D721Med (cell line): ENCODE results near the gene AUTS2.

Experiments
- DNase-seq: peaks from one replicate; pipeline ENCODE4 v3.0.0; 2011; ENCODE audit warnings: low spot score; ENCODE audit not compliant: insufficient read length
- FAIRE-seq: peaks from 2 replicates; lab custom pipeline; 2011; peaks lifted over from hg19 to GRCh38; lab: Jason Lieb, UNC
- CTCF ChIP-seq: IDR thresholded peaks from 2 replicates; pipeline ENCODE4 v1.5.1; 2012; ENCODE audit warnings: mild to moderate bottlenecking, control low read depth; ENCODE audit not compliant: insufficient read depth; ENCODE audit errors: missing control alignments

AUTS2 gene

GRCh38 chr7:69749994-69750393, 151.7 kb downstream of the AUTS2 start:
- DNase-seq (no peak), FAIRE-seq (no peak)
- TF ChIP-seq CTCF: no peak

GRCh38 chr7:69751026-69751425, 152.8 kb downstream of the AUTS2 start:
- DNase-seq (no peak), FAIRE-seq (no peak)
- no peak for TF ChIP-seq CTCF

GRCh38 chr7:69753981-69754380, 155.7 kb downstream of the AUTS2 start:
- no peak for FAIRE-seq
- TF ChIP-seq CTCF: no peak
- DNase-seq: no peak

- TF ChIP-seq CTCF: no peak
- no peak for DNase-seq
- FAIRE-seq: no peak
Measured at GRCh38 chr7:69754476-69754875, 156.2 kb downstream of the AUTS2 start.

GRCh38 chr7:69756235-69756634, 158.0 kb downstream of the AUTS2 start:
- TF ChIP-seq CTCF: no peak
- FAIRE-seq (no peak), DNase-seq (no peak)

- TF ChIP-seq CTCF: peak; percentile 21
- FAIRE-seq (no peak), DNase-seq (no peak)
Measured at GRCh38 chr7:69757528-69757927, 159.3 kb downstream of the AUTS2 start.

- no peak for DNase-seq
- TF ChIP-seq CTCF: no peak
- no peak for FAIRE-seq
Measured at GRCh38 chr7:69757981-69758430, 159.7 kb downstream of the AUTS2 start.
